ENCODE results near the gene KRT71.

The KRT71 gene

DNA sequence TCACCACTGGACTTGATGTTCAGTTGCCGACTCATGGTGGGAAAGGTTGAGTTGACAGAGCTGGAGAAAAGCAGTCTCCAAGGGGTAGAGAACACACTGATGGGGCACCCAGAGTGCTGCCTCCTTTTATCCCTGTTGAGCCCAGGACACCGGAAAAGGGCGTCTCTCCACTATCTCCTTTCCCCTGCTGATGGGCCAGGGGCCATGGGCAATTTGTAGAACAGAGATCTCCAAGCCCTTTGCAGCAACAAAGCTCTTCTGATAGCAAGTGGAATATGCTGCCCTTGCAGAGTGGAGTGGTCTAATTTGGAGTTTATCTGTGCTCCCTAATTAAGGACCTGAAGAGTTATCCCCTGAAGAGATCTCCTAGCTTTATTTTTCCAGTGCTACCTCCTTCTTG lies 20.8 kb upstream of the KRT71 start, which contains the start of gene KRT74:
TSS of gene KRT74 (minus strand) at position 101 of the 400 bp plus-strand sequence. CDS start at position 35, 66 bp downstream.
- FAIRE-seq = no peak

GRCh38 chr12:52573306-52573705 lies 20.4 kb upstream of the KRT71 start:
- FAIRE-seq = no peak

DNA sequence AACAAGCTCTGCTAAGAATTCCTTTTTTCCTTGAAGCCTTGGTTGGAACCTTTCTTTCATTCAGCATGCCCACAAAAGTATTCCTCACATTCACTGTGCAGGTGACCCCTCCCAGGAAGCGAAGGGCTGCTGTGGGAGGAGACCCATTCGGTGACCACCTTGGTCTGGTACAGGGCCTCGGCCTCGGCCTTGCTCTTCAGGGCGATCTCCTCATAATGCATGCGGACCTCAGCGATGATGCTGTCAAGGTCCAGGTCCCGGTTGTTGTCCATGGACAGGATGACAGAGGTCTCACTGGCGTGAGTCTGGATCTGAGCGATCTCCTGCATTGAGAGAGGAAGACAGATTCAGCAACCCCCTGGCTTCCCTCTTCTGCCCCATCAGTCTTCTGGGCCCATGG lies 17.6 kb upstream of the KRT71 start:
- no peak for FAIRE-seq

GRCh38 chr12:52568111-52568510 lies 15.2 kb upstream of the KRT71 start:
- FAIRE-seq = no peak

DNA sequence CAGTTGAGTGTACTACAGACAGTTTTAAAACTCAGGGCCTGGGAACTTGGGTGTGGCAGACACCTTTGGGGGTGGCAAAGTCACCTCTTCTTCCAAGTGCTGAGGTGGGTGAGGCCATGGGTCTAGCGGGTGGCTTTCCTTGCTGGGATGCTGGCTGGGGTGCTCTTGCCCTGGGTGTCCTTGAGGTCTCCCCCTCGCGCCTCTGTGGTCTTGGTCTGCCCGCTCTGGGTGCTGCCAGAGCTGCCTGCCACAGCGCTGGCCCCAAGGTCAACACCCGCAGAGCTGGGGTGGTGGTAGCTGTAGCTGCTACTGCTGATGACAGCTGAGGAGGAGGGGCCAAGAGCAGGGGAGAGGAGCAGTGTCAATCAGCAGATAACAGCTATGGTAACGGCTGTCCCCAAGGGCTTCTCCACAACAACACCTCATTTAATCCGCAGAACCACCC lies 13.9 kb upstream of the KRT71 start:
- no peak for FAIRE-seq

DNA sequence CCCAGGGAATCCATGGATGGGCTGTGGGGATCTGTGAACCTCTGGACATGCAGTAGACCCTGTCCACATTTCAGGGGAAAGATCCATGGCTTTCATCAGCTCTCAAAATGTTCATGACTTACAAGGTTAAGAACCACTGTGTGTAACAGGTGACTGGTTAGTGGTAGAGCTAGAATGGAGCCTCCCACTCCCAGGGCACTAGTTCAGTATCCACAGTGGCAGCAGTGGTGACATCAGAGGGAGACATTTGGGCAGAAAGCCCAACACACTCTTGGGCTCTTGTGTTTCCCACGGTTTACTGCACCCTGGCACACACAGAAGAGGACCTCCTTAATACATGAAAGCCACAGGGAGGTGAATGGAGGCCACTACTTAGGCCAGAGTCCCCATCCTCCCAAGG lies 11.6 kb upstream of the KRT71 start:
- no peak for FAIRE-seq

- FAIRE-seq = no peak
Observed at GRCh38 chr12:52561880-52562449, 9.0 kb upstream of the KRT71 start.

DNA sequence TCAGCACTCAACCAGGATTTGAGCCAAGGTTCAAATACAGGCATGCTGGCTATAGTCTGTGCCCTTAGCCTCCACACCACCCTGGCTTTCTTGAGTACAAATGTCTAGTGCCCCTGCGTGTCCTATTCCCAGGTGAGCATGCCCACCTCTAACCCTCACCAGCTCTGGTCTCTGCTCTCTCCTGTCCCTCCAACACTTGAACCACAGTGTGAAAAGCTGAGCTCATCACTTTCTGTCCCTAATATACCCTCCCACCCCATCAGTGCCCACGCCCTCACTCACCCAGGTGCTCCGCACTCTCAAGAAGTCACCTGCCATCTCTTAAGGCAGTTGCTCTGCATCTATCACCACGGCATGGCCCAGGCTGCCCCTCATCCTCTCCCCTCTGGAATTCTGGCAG lies 7.0 kb upstream of the KRT71 start:
- no peak for FAIRE-seq

DNA sequence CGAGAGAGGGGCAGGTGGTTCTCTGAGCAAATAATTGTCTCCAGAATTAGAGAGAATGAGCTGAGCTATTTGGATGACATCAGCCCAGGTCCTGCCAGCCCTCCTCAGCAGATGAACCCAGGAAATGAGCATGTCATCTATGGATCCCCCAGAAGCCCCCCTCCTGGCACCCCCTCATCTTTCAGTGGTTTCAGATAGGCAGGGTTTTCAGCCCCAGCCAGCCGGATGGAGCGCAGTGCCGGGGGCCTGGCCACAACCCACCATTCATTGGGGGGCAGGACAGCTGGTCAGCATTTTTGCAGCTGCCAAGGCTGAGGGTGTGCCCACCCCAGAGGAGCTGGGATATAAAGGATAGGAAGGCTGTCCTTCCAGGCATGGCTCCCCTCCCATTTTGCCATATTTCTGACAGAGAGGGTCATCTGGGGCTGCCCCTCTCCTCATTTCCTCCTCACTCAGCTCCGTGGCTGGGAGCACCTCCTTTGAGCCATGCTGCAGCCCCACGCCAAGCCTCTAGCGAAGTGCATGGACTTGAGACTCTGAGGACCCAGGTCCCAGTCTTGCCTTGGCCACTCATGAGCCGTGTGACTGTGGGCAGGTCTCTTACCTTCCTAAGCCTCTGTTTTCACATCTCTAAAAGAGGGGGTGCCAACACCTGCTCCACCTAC lies 6.0 kb upstream of the KRT71 start:
- no peak for FAIRE-seq

DNA sequence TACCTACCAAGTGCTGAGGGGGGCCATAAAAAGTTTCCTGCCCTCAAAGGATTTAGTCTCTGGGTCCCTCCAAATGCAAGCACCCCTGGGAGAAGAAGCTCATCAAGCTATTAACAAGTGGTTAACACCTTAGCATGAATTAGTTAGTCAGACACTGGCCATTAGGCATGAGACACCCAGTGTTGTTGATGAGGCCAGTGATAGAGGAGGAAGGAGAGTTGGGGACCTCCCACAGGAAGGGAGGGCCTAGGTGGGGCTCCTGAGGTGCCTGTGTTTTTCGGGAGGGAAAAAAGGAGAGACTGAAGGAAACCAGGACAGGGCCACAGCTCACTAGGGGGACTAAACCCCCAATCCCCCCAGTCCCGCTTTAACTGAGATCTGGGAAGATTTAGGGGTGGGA lies 4.5 kb upstream of the KRT71 start:
- no peak for FAIRE-seq

GRCh38 chr12:52555577-52555976 lies 2.6 kb upstream of the KRT71 start:
- FAIRE-seq = no peak

DNA sequence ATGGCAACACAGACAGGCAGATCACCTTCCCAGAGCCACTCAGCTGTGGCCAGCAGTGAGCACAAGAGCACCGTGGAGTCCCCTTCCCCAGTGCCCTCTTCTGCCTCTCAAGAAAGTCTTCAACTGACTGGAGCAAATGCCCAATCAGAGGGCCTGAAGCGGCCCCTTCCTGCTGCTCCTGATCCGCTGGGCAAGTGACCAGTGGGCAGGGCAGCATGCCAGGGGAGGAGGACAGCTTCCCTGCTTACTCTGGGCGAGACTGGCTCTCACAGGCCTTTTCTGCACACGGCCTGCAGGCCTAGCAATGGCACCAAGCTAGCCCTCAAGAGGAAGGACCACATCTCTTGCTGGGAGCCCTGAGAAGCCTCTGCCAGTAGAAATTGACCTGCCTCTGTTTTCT lies 890 bp downstream of the KRT71 start:
- FAIRE-seq = no peak

DNA sequence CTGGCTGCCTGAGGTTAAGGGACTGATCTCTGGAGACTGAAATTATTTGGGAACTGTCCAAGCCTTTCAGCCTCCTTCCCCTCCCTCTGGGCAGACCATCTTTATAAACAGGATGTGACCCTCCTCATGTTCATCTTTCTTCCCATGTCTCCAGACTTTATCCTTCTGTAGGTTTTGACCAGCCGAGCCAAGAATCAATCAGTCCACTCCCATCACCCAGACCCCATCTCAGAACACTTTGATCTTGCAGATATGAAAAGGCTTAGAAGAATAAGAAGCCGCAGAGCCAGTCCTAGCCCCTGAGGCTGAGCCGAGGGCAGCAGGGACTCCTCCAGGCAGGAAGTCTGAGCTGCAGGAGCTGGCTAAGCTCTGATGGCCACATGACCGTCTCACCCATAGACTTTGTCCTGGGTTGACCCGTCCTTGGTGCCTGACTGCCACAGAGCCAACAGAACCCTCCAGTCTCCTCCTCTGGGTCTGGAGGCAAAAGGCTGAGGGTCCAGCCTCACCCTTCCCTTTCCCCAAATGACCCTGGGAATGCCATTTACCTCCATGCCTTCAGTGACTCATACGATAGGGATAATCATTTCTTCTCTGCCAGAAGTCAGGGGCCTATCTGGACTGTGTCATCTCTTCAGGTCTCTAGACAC lies 1.6 kb downstream of the KRT71 start:
- no peak for FAIRE-seq

DNA sequence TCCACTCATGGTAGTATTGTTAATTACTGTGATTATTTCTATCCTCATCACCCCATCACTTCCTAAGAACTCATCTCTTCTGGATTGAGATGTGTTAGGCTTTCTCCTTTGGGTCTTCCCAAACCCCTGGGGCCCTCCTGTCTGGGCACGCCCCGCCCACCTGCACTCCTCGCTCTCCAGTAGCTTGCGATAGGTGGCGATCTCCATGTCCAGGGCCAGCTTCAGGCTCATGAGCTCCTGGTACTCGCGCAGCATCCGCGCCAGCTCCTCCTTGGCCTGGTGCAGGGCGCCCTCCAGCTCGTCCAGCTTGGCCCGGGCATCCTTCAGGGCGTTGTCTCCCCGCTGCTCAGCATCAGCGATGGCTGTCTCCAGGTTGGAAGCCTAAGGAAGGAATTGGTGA lies 6.8 kb downstream of the KRT71 start:
- FAIRE-seq = no peak

DNA sequence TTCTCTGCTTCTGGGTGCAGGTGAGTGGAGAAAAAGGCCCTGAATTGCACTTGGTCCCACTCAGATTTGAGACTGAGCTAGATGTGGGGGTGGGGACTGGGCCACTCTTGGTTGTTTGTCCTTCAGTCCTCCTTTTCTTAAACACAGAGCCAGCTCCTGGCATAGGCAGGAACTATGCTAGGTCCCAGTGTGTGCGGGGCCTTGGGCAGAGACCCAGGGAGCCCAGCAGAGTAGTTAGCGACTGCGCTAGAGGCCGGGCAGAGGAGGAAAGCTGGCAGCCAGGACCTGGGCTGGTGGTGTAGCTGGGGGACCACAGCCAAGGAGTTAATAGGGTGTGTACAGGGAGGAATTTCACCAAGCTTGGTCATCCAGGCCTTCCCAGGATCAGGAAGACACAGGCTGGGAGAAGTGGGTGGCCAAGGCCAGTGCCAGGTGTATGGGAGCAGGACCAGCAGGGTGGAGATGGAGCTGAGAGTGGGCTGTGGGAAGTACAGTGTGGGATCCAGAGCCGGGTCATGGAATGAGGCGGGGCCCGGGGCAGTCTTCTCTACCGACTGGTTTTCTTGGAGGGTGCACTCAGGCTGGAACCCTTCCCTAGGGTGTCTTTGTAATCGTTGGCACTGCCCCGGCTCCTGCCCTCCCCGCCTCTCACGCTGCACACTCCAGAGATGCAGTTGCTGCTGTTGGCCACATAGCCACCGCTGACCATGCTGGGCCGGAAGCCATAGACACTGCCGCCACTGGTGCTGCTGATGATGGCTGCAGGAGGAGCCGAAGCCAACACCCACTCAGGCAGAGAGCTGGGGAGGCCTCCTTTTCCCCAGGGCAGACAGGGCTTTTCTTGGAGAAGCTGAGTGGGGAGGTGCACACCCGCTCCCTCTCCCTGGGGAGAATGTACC lies 8.7 kb downstream of the KRT71 start:
- no peak for FAIRE-seq

- FAIRE-seq = no peak
Observed at GRCh38 chr12:52542785-52543318, 10.1 kb downstream of the KRT71 start.

- FAIRE-seq = no peak
Observed at GRCh38 chr12:52542157-52542556, 10.8 kb downstream of the KRT71 start.

DNA sequence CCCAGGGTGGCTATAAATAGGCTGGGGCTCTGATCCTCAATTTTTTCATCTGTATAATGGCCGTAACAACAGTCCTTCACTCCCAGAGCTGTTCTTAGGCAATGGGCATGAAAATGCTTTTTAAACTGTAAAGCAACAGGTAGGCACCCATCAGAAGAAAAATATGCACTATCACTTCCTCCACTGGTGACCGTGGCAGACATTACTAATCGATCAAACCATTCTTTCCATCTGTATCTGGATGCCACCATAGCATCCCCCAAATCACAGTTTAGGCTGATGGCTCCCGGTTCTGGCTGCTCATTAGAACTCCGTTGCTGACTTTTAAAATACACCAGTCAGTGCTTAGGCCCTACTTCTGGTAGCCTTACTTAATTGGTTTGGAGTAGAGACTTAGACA lies 11.2 kb downstream of the KRT71 start:
- no peak for FAIRE-seq

DNA sequence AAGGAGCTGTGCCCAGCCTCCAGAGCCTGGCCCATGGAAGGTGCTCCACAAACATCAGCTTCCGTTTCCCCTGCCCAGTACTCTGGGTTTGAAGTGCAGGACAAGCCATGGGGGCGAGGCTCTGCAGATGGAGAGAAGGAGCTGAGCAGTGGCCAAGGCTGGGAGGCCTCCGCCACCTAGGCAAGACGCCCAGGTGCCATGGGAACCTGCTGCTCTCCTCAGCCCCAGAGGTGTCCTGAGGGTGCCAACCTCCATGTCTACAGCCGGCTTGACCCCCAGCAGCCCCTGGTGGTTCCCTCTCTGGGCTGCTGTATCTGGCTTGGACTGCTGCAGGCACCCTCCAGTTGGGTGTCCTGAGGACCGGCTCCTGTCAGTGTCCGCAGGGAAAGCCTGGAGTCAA lies 12.4 kb downstream of the KRT71 start:
- FAIRE-seq = no peak

DNA sequence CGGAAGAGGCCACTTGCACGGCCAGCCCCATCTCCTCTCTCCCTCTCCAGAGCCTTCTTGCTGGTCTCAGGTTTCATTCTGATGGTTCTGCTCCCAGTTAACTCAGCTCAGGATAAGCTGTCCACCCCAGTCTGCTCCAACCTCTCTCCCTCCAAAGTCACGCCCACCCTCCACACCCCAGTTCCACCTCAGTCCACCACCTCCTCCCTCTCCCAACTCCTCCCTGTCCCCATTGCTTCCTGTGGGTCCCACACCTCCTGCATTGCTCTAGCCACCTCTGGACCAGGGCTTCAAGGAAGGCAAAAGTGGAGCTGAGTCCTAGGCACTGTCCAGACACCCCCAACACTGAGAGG lies 13.1 kb downstream of the KRT71 start:
- no peak for FAIRE-seq

DNA sequence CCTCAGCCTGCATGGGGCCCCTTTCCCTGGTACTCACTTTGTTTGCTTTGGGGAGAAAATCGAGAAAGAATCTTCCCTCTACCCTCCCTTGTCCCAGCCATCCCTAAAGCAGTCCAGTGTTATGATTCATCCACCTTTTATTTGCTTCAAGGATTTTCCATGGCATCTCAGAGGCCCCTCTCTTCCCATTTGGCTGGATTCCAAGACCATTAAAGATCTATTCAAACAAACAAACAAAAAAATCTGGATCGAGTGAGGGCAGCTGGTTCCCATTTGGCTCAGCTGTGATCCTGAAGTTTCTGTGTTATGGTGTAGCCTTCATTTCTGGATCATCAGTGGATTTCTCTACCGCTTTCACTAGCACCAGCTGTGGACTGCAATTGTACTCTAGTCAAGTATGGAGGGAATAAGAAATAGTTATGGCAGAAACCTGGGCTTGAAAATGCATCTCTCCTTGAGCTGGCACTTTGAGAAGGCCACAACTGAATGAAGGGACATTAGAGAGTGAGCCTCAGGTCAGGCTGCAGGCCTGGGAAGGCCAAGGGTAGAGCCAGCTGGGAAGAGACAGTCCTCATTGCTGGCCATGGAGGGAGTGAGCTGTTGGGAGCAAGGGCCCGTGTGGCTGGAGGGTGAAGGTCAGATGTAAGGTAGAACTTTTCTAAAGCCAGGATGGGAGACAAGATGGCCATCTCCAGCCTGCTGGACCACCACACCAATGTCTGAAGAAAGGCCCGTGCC lies 13.7 kb downstream of the KRT71 start:
- no peak for FAIRE-seq

DNA sequence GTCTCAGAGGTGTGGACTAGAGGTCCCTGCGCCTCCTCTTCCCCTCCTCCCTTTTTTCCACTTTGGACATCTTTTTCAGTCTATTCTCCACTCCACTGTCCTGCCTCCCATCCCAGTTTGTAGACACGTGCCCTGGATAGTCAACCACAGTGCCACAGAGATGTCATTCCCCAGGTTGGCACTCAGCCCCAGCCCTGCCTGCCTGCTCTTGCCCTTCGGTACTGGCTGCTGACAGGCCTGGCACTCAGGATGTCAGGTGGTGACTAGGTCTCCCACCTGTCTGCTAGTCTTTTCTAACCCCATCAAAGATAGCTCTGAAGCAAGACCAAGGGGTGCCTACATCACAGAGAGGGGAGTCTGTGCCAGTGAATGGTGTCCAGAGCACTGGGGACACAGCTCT lies 15.8 kb downstream of the KRT71 start:
- FAIRE-seq = no peak

GRCh38 chr12:52535574-52535973 lies 17.4 kb downstream of the KRT71 start:
- FAIRE-seq = no peak

Measured in A204.1 (cell line).